CD8-positive, alpha-beta memory T cell (primary cell): ENCODE measurements around the gene FER. TPM values are rescaled to one million over a fixed set of nuclear protein-coding genes. Genes with fewer than 3 reads are reported as not detected.
"Not testable (repeated sequence)": the region's sequence is repeated elsewhere in the genome, so short reads cannot be mapped to it uniquely, and the experiment has no call there.

Experiments used
- CTCF ChIA-PET: fragments of 350-600 bp; sonication (Branson Sonifier 250); formaldehyde crosslinking; loops from one replicate; lab custom pipeline; 2021; ENCODE audit warnings: antibody characterized with exemption; lab: Charles Lee
- POLR2A ChIA-PET: fragments of 350-600 bp; sonication (Branson Sonifier 250); formaldehyde crosslinking; loops from one replicate; lab custom pipeline; 2021; ENCODE audit warnings: antibody characterized with exemption; lab: Charles Lee
- DNase-seq, 5 donors: peaks; one replicate each; pipeline versions ENCODE4 v3.0.0 to v3.0.0-alpha.2; 2020 to 2022; ENCODE audit warnings: mixed read lengths in 1 of 5
- H3K27ac ChIP-seq: one replicate; pipeline ENCODE4 v1.7.0; 2013; ENCODE audit warnings: low read depth, mild to moderate bottlenecking, low read length, moderate library complexity
- H3K27me3 ChIP-seq: 2 replicates; pipeline ENCODE4 v1.7.0; 2013; ENCODE audit warnings: low read length, mild to moderate bottlenecking; ENCODE audit not compliant: insufficient read depth, poor library complexity, severe bottlenecking
- H3K36me3 ChIP-seq: 2 replicates; pipeline ENCODE4 v1.7.0; 2013; ENCODE audit warnings: mild to moderate bottlenecking, low read length, moderate library complexity; ENCODE audit not compliant: insufficient read depth
- H3K4me1 ChIP-seq: 2 replicates; pipeline ENCODE4 v1.7.0; 2013; ENCODE audit warnings: mild to moderate bottlenecking, low read length, moderate library complexity; ENCODE audit not compliant: insufficient read depth
- H3K4me3 ChIP-seq: 2 replicates; pipeline ENCODE4 v1.7.0; 2013; ENCODE audit warnings: mild to moderate bottlenecking, low read length
- H3K9me3 ChIP-seq: 2 replicates; pipeline ENCODE4 v1.7.0; 2013; ENCODE audit warnings: mild to moderate bottlenecking, low read length
- H3K27ac Mint-ChIP-seq, 8 donors: one replicate each; pipeline ENCODE4 v1.8.0; 2020 to 2021; ENCODE audit warnings: mixed read lengths in 8 of 8, mild to moderate bottlenecking in 6 of 8, inconsistent platforms in 3 of 8, moderate library complexity in 3 of 8
- H3K27me3 Mint-ChIP-seq, 2 donors: one replicate each; pipeline ENCODE4 v1.8.0; 2020 to 2021; ENCODE audit warnings: mixed read lengths in 2 of 2, mild to moderate bottlenecking in 1 of 2, moderate library complexity in 1 of 2
- H3K36me3 Mint-ChIP-seq, 3 donors: one replicate each; pipeline ENCODE4 v1.8.0; 2020 to 2021; ENCODE audit warnings: mixed read lengths in 3 of 3, inconsistent platforms in 1 of 3, mild to moderate bottlenecking in 1 of 3
- H3K4me1 Mint-ChIP-seq, 3 donors: one replicate each; pipeline ENCODE4 v1.8.0; 2020 to 2021; ENCODE audit warnings: mixed read lengths in 3 of 3, inconsistent platforms in 1 of 3, mild to moderate bottlenecking in 1 of 3
- H3K4me3 Mint-ChIP-seq, 7 donors: one replicate each; pipeline ENCODE4 v1.8.0; 2020 to 2021; ENCODE audit warnings: mixed read lengths in 7 of 7, mild to moderate bottlenecking in 6 of 7, moderate library complexity in 4 of 7, inconsistent platforms in 2 of 7
- H3K9me3 Mint-ChIP-seq, 5 donors: one replicate each; pipeline ENCODE4 v1.8.0; 2020 to 2022; ENCODE audit warnings: mixed read lengths in 5 of 5, mild to moderate bottlenecking in 3 of 5, moderate library complexity in 2 of 5, inconsistent platforms in 1 of 5
- polyA plus RNA-seq: library from polyadenylated mRNA; unstranded; fragments of 300-500 nt; fragmentation: Illumina TruSeq; gene quantifications from one replicate; pipeline ENCODE4 v1.2.3, GENCODE V29; 2021
- total RNA-seq, 2 experiments: library from RNA; stranded (reverse); gene quantifications; one replicate each; pipeline ENCODE4 v1.2.3, GENCODE V29; 2021

The FER gene
- 10 to 100 TPM; 10.1 to 10.6 TPM for total RNA-seq
- 11.3 TPM for polyA plus RNA-seq

GRCh38 chr5:108747774-108748400, at the start of gene FER:
Gene FER (plus strand): TSS chr5:108747897. CDS start chr5:108798183, 50,286 bp downstream.
- peak within 1 kb of the TSS; percentile 87 to 96 (median 93) for H3K4me3 Mint-ChIP-seq
- Histone ChIP-seq H3K4me1 (peaks cover 10% of the 10 kb centered on the region), H3K27me3 (no peaks in the 10 kb centered on the region), H3K27ac (peak within 1 kb of the TSS; percentile 88), H3K36me3 (no peaks in the 10 kb centered on the region), H3K4me3 (peak within 1 kb of the TSS; percentile 84), H3K9me3 (no peaks in the 10 kb centered on the region)
- peaks cover 10 to 18% (median 14%) of the 10 kb centered on the region in 3 donors for H3K4me1 Mint-ChIP-seq
- H3K27ac Mint-ChIP-seq = peak within 1 kb of the TSS; percentile 90 to 98 (median 94)
- H3K36me3 Mint-ChIP-seq = peaks cover 0 to 7% (median 0%) of the 10 kb centered on the region in 3 donors
- peaks cover 2 to 7% of the 10 kb centered on the region in 2 donors for H3K27me3 Mint-ChIP-seq
- DNase-seq = peak in 4 of 5 donors; percentile 15 to 75 (median 64)
- no peaks in the 10 kb centered on the region for H3K9me3 Mint-ChIP-seq
- ChIA-PET POLR2A (interaction anchor here (1.9 kb wide), 1 partner anchor 20 kb away, joined by 5 read pairs; no protein-coding TSS in a partner anchor), CTCF (interaction anchor here (1.5 to 1.8 kb wide), 2 partner anchors 10 to 20 kb away, joined by 3 to 7 read pairs; no protein-coding TSS in a partner anchor)

GRCh38 chr5:108700388-108700787, 47.3 kb upstream of the FER start:
- H3K4me3 ChIP-seq, POLR2A ChIA-PET, H3K4me3 Mint-ChIP-seq, H3K36me3 ChIP-seq, H3K9me3 ChIP-seq, DNase-seq, H3K9me3 Mint-ChIP-seq, H3K27me3 Mint-ChIP-seq, H3K27ac Mint-ChIP-seq, H3K27ac ChIP-seq, H3K4me1 Mint-ChIP-seq, H3K27me3 ChIP-seq, H3K36me3 Mint-ChIP-seq, H3K4me1 ChIP-seq: not testable (repeated sequence)
- CTCF ChIA-PET = interaction anchor here (1.4 kb wide), 1 partner anchor 12 kb away, joined by 4 read pairs; no protein-coding TSS in a partner anchor

GRCh38 chr5:108700930-108701329, 46.8 kb upstream of the FER start:
- Mint-ChIP-seq H3K27ac (peak overlapping the region in 1 of 8 donors; percentile 48), H3K9me3 (no peaks in the 10 kb centered on the region), H3K4me3 (no peak overlapping the region), H3K4me1 (peaks cover 0 to 3% (median 0%) of the 10 kb centered on the region in 3 donors), H3K36me3 (no peaks in the 10 kb centered on the region), H3K27me3 (peaks cover 2% of the 10 kb centered on the region in 2 donors)
- H3K36me3 ChIP-seq = no peaks in the 10 kb centered on the region
- H3K4me3 ChIP-seq = no peak overlapping the region
- no peak for DNase-seq
- H3K27ac ChIP-seq = no peak overlapping the region
- CTCF ChIA-PET = no interaction called here
- no peaks in the 10 kb centered on the region for H3K27me3 ChIP-seq
- H3K9me3 ChIP-seq = no peaks in the 10 kb centered on the region
- H3K4me1 ChIP-seq = no peaks in the 10 kb centered on the region
- POLR2A ChIA-PET = no interaction called here

- CTCF ChIA-PET = no interaction called here
Measured at GRCh38 chr5:108702546-108702945, 45.2 kb upstream of the FER start.

GRCh38 chr5:108703313-108703712, 44.4 kb upstream of the FER start:
- ChIA-PET CTCF (no interaction called here), POLR2A (no interaction called here)
- Histone ChIP-seq H3K27ac (no peak overlapping the region), H3K4me1 (no peaks in the 10 kb centered on the region), H3K27me3 (no peaks in the 10 kb centered on the region), H3K9me3 (no peaks in the 10 kb centered on the region), H3K4me3 (no peak overlapping the region), H3K36me3 (no peaks in the 10 kb centered on the region)
- H3K27me3 Mint-ChIP-seq = peaks cover 0 to 9% of the 10 kb centered on the region in 2 donors
- H3K36me3 Mint-ChIP-seq = no peaks in the 10 kb centered on the region
- DNase-seq = no peak
- peaks cover 0 to 3% (median 0%) of the 10 kb centered on the region in 3 donors for H3K4me1 Mint-ChIP-seq
- no peaks in the 10 kb centered on the region for H3K9me3 Mint-ChIP-seq
- no peak overlapping the region for H3K4me3 Mint-ChIP-seq
- H3K27ac Mint-ChIP-seq = no peak overlapping the region

More at GRCh38 chr5:108702546-108702945, 45.2 kb upstream of the FER start:
- Mint-ChIP-seq H3K9me3 (no peaks in the 10 kb centered on the region), H3K36me3 (no peaks in the 10 kb centered on the region), H3K27ac (no peak overlapping the region), H3K27me3 (peaks cover 0 to 2% of the 10 kb centered on the region in 2 donors), H3K4me3 (no peak overlapping the region), H3K4me1 (peaks cover 0 to 3% (median 0%) of the 10 kb centered on the region in 3 donors)
- no peaks in the 10 kb centered on the region for H3K36me3 ChIP-seq
- no peaks in the 10 kb centered on the region for H3K27me3 ChIP-seq
- POLR2A ChIA-PET = no interaction called here
- no peaks in the 10 kb centered on the region for H3K9me3 ChIP-seq
- H3K4me3 ChIP-seq = no peak overlapping the region
- DNase-seq = no peak
- H3K27ac ChIP-seq = no peak overlapping the region
- H3K4me1 ChIP-seq = no peaks in the 10 kb centered on the region

GRCh38 chr5:108707141-108707540, 40.6 kb upstream of the FER start:
- H3K4me3 Mint-ChIP-seq = no peak overlapping the region
- no peaks in the 10 kb centered on the region for H3K27me3 ChIP-seq
- CTCF ChIA-PET = interaction anchor here (1.2 kb wide), 1 partner anchor 10 kb away, joined by 3 read pairs; no protein-coding TSS in a partner anchor
- DNase-seq = no peak
- H3K9me3 Mint-ChIP-seq = no peaks in the 10 kb centered on the region
- H3K27me3 Mint-ChIP-seq = peaks cover 1 to 25% of the 10 kb centered on the region in 2 donors
- no peak overlapping the region for H3K4me3 ChIP-seq
- H3K4me1 Mint-ChIP-seq = peaks cover 0 to 3% (median 0%) of the 10 kb centered on the region in 3 donors
- no peak overlapping the region for H3K27ac Mint-ChIP-seq
- H3K4me1 ChIP-seq = no peaks in the 10 kb centered on the region
- H3K36me3 ChIP-seq = no peaks in the 10 kb centered on the region
- H3K27ac ChIP-seq = no peak overlapping the region
- POLR2A ChIA-PET = no interaction called here
- H3K9me3 ChIP-seq = no peaks in the 10 kb centered on the region
- no peaks in the 10 kb centered on the region for H3K36me3 Mint-ChIP-seq

GRCh38 chr5:108711898-108712297, 35.8 kb upstream of the FER start:
- Mint-ChIP-seq H3K27me3 (peaks cover 3 to 29% of the 10 kb centered on the region in 2 donors), H3K27ac (no peak overlapping the region), H3K4me3 (no peak overlapping the region), H3K4me1 (no peaks in the 10 kb centered on the region), H3K36me3 (no peaks in the 10 kb centered on the region), H3K9me3 (no peaks in the 10 kb centered on the region)
- Histone ChIP-seq H3K36me3 (no peaks in the 10 kb centered on the region), H3K27ac (no peak overlapping the region), H3K4me3 (no peak overlapping the region), H3K4me1 (no peaks in the 10 kb centered on the region), H3K9me3 (no peaks in the 10 kb centered on the region), H3K27me3 (no peaks in the 10 kb centered on the region)
- no peak for DNase-seq
- ChIA-PET CTCF (no interaction called here), POLR2A (no interaction called here)

- ChIA-PET POLR2A (interaction anchor here (0.5 kb wide), 1 partner anchor 98 kb away, joined by 6 read pairs; no protein-coding TSS in a partner anchor), CTCF (no interaction called here)
- H3K4me1 Mint-ChIP-seq = no peaks in the 10 kb centered on the region
- peaks cover 4 to 13% of the 10 kb centered on the region in 2 donors for H3K27me3 Mint-ChIP-seq
- Histone ChIP-seq H3K9me3 (no peaks in the 10 kb centered on the region), H3K27ac (no peak overlapping the region), H3K4me3 (no peak overlapping the region), H3K36me3 (no peaks in the 10 kb centered on the region), H3K27me3 (no peaks in the 10 kb centered on the region), H3K4me1 (no peaks in the 10 kb centered on the region)
- no peaks in the 10 kb centered on the region for H3K9me3 Mint-ChIP-seq
- H3K36me3 Mint-ChIP-seq = no peaks in the 10 kb centered on the region
- no peak overlapping the region for H3K4me3 Mint-ChIP-seq
- DNase-seq = no peak
- H3K27ac Mint-ChIP-seq = no peak overlapping the region
Measured at GRCh38 chr5:108715408-108715807, 32.3 kb upstream of the FER start.
